ENCODE data around the gene ENDOG. TPM values are rescaled to one million over a fixed set of nuclear protein-coding genes. Genes with fewer than 3 reads are reported as not detected.
A peak's percentile ranks its signal among the peaks of the same experiment; 100 is the strongest.

The ENDOG gene
- total RNA-seq, 1 experiment from 2014 or later = 25.8 TPM

- TF ChIP-seq ZNF281 (CRISPR knock-in tag; IDR thresholded peaks at IDR 0.05) (peak; percentile 89; the same call in 1 of the 2 replicates), KAT7 (CRISPR knock-in tag; IDR thresholded peaks at IDR 0.05; ENCODE audit: borderline replicate concordance) (no peak), FOXK1 (CRISPR knock-in tag; IDR thresholded peaks at IDR 0.05) (peak; percentile 98), GABPB1 (CRISPR knock-in tag; IDR thresholded peaks at IDR 0.05) (peak; percentile 91), ESRRA (CRISPR knock-in tag; IDR thresholded peaks at IDR 0.05; ENCODE audit: borderline replicate concordance) (peak; percentile 88; the same call in 1 of the 2 replicates), GTF2I (CRISPR knock-in tag; conservative IDR thresholded peaks at IDR 0.05) (no peak), ZBTB43 (CRISPR knock-in tag; IDR thresholded peaks at IDR 0.05) (peak; percentile 92; the same call in 1 of the 2 replicates), TEAD4 (CRISPR knock-in tag; IDR thresholded peaks at IDR 0.05) (no peak), RORB (CRISPR knock-in tag; IDR thresholded peaks at IDR 0.05) (no peak), AR (CRISPR knock-in tag; IDR thresholded peaks at IDR 0.05) (no peak), ZSCAN18 (CRISPR knock-in tag; IDR thresholded peaks at IDR 0.05) (no peak)
These were observed 31.4 kb upstream of the ENDOG start, which contains the start of gene TBC1D13 (continued) for GRCh38 chr9:128786681-128787601.

GRCh38 chr9:128787659-128788058, 30.6 kb upstream of the ENDOG start:
- Mint-ChIP-seq H3K27ac (peak overlapping the region; percentile 95), H3K36me3 (peaks cover 2% of the 10 kb centered on the region; the same call in 1 of the 2 replicates), H3K27me3 (ENCODE audit: low read depth) (no peaks in the 10 kb centered on the region), H3K9me3 (0 out of 2 replicates have a peak, but pooled peaks cover 3% of the 10 kb centered on the region), H3K4me3 (peak overlapping the region; percentile 96), H3K4me1 (peaks cover 7% of the 10 kb centered on the region; the same call in 1 of the 2 replicates)
- ChIA-PET CTCF (interaction anchor here (0.8 to 1.7 kb wide), 5 partner anchors 17 to 57 kb away, joined by 3 to 6 read pairs (median 5); partner anchors contain the start of gene ENDOG), POLR2A (no interaction called here)
- ATAC-seq = no peak
- no peak for DNase-seq (ENCODE audit: low spot score)
- TF ChIP-seq SMAD3 (CRISPR knock-in tag; IDR thresholded peaks at IDR 0.05; ENCODE audit: borderline replicate concordance) = no peak
- no peak for TF ChIP-seq AR (CRISPR knock-in tag; IDR thresholded peaks at IDR 0.05)
- no peak for TF ChIP-seq ZNF263 (CRISPR knock-in tag; IDR thresholded peaks at IDR 0.05; ENCODE audit: low read depth)
- no peak for TF ChIP-seq STAT6 (CRISPR knock-in tag; conservative IDR thresholded peaks at IDR 0.05; ENCODE audit: low read depth)

Measured in WTC11 (cell line).